Mesendoderm (in vitro differentiated cells): ENCODE measurements around the gene SCN8A.

ENCODE experiments used
- DNase-seq: peaks from one replicate; pipeline ENCODE4 v3.0.0; 2013
- H2AK5ac ChIP-seq: 2 replicates; pipeline ENCODE4 v1.6.1; 2013; ENCODE audit warnings: low read length, inconsistent platforms
- H2BK120ac ChIP-seq: 2 replicates; pipeline ENCODE4 v1.6.1; 2013; ENCODE audit warnings: low read depth, mild to moderate bottlenecking, low read length, moderate library complexity, mixed read lengths
- H2BK15ac ChIP-seq: replicated peaks from 2 replicates; pipeline ENCODE4 v1.6.1; 2013; ENCODE audit warnings: low read depth, mild to moderate bottlenecking, moderate library complexity
- H2BK5ac ChIP-seq: 2 replicates; pipeline ENCODE4 v1.6.1; 2013; ENCODE audit warnings: low read length, inconsistent platforms
- H3K18ac ChIP-seq: 2 replicates; pipeline ENCODE4 v1.6.1; 2013; ENCODE audit warnings: mild to moderate bottlenecking, low read length, mixed read lengths
- H3K23ac ChIP-seq: one replicate; pipeline ENCODE4 v1.6.1; 2013; ENCODE audit warnings: low read length
- H3K27ac ChIP-seq: 2 replicates; pipeline ENCODE4 v1.5.1; 2013; ENCODE audit warnings: low read depth, mild to moderate bottlenecking, inconsistent platforms, low read length, moderate library complexity
- H3K27me3 ChIP-seq: 2 replicates; pipeline ENCODE4 v1.6.1; 2013; ENCODE audit warnings: low read length, control low read depth, mild to moderate bottlenecking, inconsistent platforms; ENCODE audit not compliant: insufficient read depth, poor library complexity
- H3K36me3 ChIP-seq: 2 replicates; pipeline ENCODE4 v1.6.1; 2013; ENCODE audit warnings: low read length, inconsistent platforms; ENCODE audit not compliant: control insufficient read depth, insufficient read depth
- H3K4ac ChIP-seq: one replicate; pipeline ENCODE4 v1.6.1; 2013; ENCODE audit warnings: low read depth, mild to moderate bottlenecking, low read length, moderate library complexity
- H3K4me1 ChIP-seq: 2 replicates; pipeline ENCODE4 v1.6.1; 2013; ENCODE audit warnings: low read depth, low read length, inconsistent platforms; ENCODE audit not compliant: control insufficient read depth
- H3K4me2 ChIP-seq: 2 replicates; pipeline ENCODE4 v1.6.1; 2013; ENCODE audit warnings: low read length
- H3K4me3 ChIP-seq: 2 replicates; pipeline ENCODE4 v1.5.1; 2013; ENCODE audit warnings: mild to moderate bottlenecking, low read length
- H3K56ac ChIP-seq: one replicate; pipeline ENCODE4 v1.6.1; 2013; ENCODE audit warnings: low read length
- H3K79me1 ChIP-seq: 2 replicates; pipeline ENCODE4 v1.6.1; 2013; ENCODE audit warnings: low read length, inconsistent platforms
- H3K79me2 ChIP-seq: 2 replicates; pipeline ENCODE4 v1.6.1; 2013; ENCODE audit warnings: mild to moderate bottlenecking, low read length; ENCODE audit not compliant: control insufficient read depth, insufficient read depth
- H3K9ac ChIP-seq: 2 replicates; pipeline ENCODE4 v1.6.1; 2013; ENCODE audit warnings: low read length, inconsistent platforms
- H4K5ac ChIP-seq: one replicate; pipeline ENCODE4 v1.6.1; 2013; ENCODE audit warnings: low read length
- H4K8ac ChIP-seq: one replicate; pipeline ENCODE4 v1.6.1; 2013; ENCODE audit warnings: low read depth, mild to moderate bottlenecking, control low read depth, low read length, moderate library complexity
- WGBS: extraction: QIAGEN DNeasy Blood & Tissue Kit; methylation state at CpG from one replicate; pipeline ENCODE4 v1.1.7; 2013; ENCODE audit warnings: low lambda C conversion rate, missing lambda C conversion rate; ENCODE audit not compliant: insufficient coverage; ENCODE audit errors: extremely low coverage; 5-methylcytosine and 5-hydroxymethylcytosine counted together

SCN8A gene

DNA sequence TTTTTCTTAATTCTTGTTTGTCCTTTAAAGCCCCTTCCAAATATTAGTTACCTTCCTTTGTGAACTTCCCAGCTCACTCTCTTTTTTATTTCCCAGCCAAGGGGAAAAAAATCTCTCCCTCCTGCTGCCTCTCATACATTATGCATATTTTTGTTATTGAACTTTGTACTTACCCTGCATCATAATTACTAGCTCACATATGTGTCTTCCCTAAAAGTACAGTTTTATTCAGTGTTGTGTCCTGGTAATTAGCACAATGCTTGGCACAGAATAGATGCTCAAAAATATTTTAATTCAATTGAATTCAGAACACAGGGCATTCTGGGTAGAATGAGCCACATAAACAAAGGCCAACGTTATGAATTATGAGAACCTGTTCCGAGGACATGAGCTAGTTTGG is 91.9 kb downstream of the SCN8A start:
- Histone ChIP-seq H3K36me3 (no peaks in the 10 kb centered on the region), H3K9ac (no peak overlapping the region), H2BK15ac (no peak overlapping the region), H4K5ac (no peak overlapping the region), H3K27ac (no peak overlapping the region), H3K4me2 (no peak overlapping the region), H3K18ac (no peak overlapping the region), H3K4ac (no peak overlapping the region), H3K4me3 (no peak overlapping the region), H3K4me1 (peaks cover 1% of the 10 kb centered on the region), H3K79me1 (no peaks in the 10 kb centered on the region), H3K79me2 (no peaks in the 10 kb centered on the region), H2AK5ac (no peak overlapping the region), H2BK5ac (no peak overlapping the region), H3K56ac (no peak overlapping the region), H3K27me3 (no peaks in the 10 kb centered on the region), H3K23ac (no peak overlapping the region), H4K8ac (no peak overlapping the region), H2BK120ac (no peak overlapping the region)
- no CpG with 5 or more reads among the region's 2 CpGs for WGBS
- no peak for DNase-seq

DNA sequence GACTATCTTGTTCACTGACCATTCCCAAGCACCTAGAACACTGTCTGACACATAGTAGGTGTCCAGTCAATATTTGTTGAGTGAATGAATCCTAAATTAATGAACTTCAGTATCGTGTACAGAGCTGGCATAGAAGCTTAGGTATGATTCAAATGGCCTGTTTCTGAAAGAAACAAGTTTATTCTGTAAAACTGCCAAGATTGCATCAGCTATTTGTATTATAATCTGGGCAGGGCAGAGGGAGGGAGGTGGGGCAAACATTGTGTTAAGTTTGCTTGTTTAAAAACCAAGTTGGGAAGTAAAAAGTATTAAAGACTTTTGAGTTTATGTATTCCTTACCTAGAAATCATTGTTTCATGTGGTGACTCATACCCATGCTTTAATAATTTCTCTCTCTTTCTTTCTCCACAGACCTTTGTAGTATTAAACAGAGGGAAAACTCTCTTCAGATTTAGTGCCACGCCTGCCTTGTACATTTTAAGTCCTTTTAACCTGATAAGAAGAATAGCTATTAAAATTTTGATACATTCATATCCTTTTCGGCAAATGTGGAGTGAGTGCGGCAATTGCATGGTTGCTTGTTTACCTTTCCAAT is 92.8 kb downstream of the SCN8A start:
- no CpG with 5 or more reads among the region's 4 CpGs for WGBS

DNA sequence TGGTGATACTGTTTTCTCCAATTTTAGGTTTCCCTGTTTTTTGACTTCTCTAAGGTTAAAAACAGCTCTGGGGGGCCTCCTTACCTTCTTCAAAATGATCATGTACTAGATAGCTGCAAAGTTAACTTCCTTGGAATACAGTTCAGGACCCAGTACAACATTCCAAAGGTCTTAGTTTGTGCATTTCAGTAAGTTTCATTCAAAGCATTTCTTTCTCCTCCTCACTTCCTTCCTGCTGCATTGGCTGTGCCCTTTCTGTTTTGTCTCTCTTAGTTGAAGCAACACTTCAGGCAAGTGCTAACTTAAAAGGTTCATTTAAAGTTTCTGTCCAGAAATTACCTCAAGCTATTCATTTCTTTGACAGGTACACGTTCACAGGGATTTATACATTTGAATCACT is 95.7 kb downstream of the SCN8A start:
- H3K27ac ChIP-seq, result no peak overlapping the region
- no CpG with 5 or more reads among the region's 1 CpG for WGBS

More for the DNA sequence above, 92.8 kb downstream of the SCN8A start:
- H3K4me1 ChIP-seq, result peaks cover 1% of the 10 kb centered on the region
- no peak overlapping the region for H2BK120ac ChIP-seq
- H2AK5ac ChIP-seq, result no peak overlapping the region
- no peaks in the 10 kb centered on the region for H3K79me2 ChIP-seq
- no peaks in the 10 kb centered on the region for H3K79me1 ChIP-seq
- H3K18ac ChIP-seq, result no peak overlapping the region
- DNase-seq, result no peak
- H4K8ac ChIP-seq, result no peak overlapping the region
- no peak overlapping the region for H4K5ac ChIP-seq
- H3K27ac ChIP-seq, result no peak overlapping the region
- H3K36me3 ChIP-seq, result no peaks in the 10 kb centered on the region
- H3K56ac ChIP-seq, result no peak overlapping the region
- H3K9ac ChIP-seq, result no peak overlapping the region
- no peak overlapping the region for H2BK15ac ChIP-seq
- no peak overlapping the region for H3K23ac ChIP-seq
- H3K4me3 ChIP-seq, result no peak overlapping the region
- H3K4me2 ChIP-seq, result no peak overlapping the region
- H3K27me3 ChIP-seq, result no peaks in the 10 kb centered on the region
- H3K4ac ChIP-seq, result no peak overlapping the region
- no peak overlapping the region for H2BK5ac ChIP-seq

GRCh38 chr12:51687177-51687576 is 96.1 kb downstream of the SCN8A start:
- Histone ChIP-seq H4K5ac (no peak overlapping the region), H3K4me3 (no peak overlapping the region), H3K79me1 (no peaks in the 10 kb centered on the region), H3K36me3 (no peaks in the 10 kb centered on the region), H4K8ac (no peak overlapping the region), H3K27ac (no peak overlapping the region), H3K56ac (no peak overlapping the region), H3K18ac (no peak overlapping the region), H2BK120ac (no peak overlapping the region), H2BK15ac (no peak overlapping the region), H3K79me2 (no peaks in the 10 kb centered on the region), H2BK5ac (no peak overlapping the region), H2AK5ac (no peak overlapping the region), H3K9ac (no peak overlapping the region), H3K23ac (no peak overlapping the region), H3K4me2 (no peak overlapping the region), H3K27me3 (no peaks in the 10 kb centered on the region), H3K4ac (no peak overlapping the region), H3K4me1 (peaks cover 1% of the 10 kb centered on the region)
- no CpG with 5 or more reads among the region's 5 CpGs for WGBS
- no peak for DNase-seq

More for the DNA sequence above, 95.7 kb downstream of the SCN8A start:
- no peak overlapping the region for H2AK5ac ChIP-seq
- H2BK5ac ChIP-seq, result no peak overlapping the region
- H3K79me2 ChIP-seq, result no peaks in the 10 kb centered on the region
- no peak overlapping the region for H4K5ac ChIP-seq
- no peaks in the 10 kb centered on the region for H3K36me3 ChIP-seq
- H4K8ac ChIP-seq, result no peak overlapping the region
- no peak overlapping the region for H3K4ac ChIP-seq
- no peak overlapping the region for H3K9ac ChIP-seq
- H3K56ac ChIP-seq, result no peak overlapping the region
- H3K23ac ChIP-seq, result no peak overlapping the region
- DNase-seq, result no peak
- H2BK120ac ChIP-seq, result no peak overlapping the region
- no peak overlapping the region for H3K4me3 ChIP-seq
- no peak overlapping the region for H3K4me2 ChIP-seq
- no peak overlapping the region for H2BK15ac ChIP-seq
- H3K4me1 ChIP-seq, result peaks cover 1% of the 10 kb centered on the region
- no peak overlapping the region for H3K18ac ChIP-seq
- no peaks in the 10 kb centered on the region for H3K79me1 ChIP-seq
- H3K27me3 ChIP-seq, result no peaks in the 10 kb centered on the region

GRCh38 chr12:51687614-51688013 is 96.6 kb downstream of the SCN8A start:
- Histone ChIP-seq H3K27me3 (no peaks in the 10 kb centered on the region), H3K79me1 (no peaks in the 10 kb centered on the region), H2BK15ac (no peak overlapping the region), H3K18ac (no peak overlapping the region), H3K23ac (no peak overlapping the region), H4K5ac (no peak overlapping the region), H3K56ac (no peak overlapping the region), H3K36me3 (no peaks in the 10 kb centered on the region), H3K79me2 (no peaks in the 10 kb centered on the region), H2AK5ac (no peak overlapping the region), H3K9ac (no peak overlapping the region), H2BK120ac (no peak overlapping the region), H3K4me1 (peaks cover 1% of the 10 kb centered on the region), H4K8ac (no peak overlapping the region), H3K27ac (no peak overlapping the region), H3K4ac (no peak overlapping the region), H3K4me3 (no peak overlapping the region), H3K4me2 (no peak overlapping the region), H2BK5ac (no peak overlapping the region)
- DNase-seq, result no peak
- 100% methylated on average over 1 of the region's 3 CpGs for WGBS

DNA sequence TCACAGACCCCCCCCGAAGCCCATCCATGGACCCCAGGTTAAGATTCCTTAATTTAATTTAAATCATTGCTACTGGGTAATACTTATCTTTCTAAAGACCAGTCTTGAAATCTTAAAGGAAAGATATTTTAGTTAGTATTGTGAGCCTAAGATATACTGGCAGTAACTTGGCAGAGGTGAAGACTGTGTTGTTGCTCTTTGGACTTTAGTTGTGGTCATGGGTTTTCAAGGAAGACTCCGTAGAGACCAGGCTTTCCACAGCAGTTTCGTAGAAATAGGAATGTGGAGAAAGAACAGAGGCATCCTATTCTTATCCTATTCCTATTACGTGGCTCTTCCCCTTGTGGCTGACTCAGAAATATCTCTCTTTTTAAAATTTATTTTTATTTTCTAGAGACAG is 99.0 kb downstream of the SCN8A start:
- Histone ChIP-seq H3K18ac (no peak overlapping the region), H3K56ac (no peak overlapping the region), H2AK5ac (no peak overlapping the region), H3K79me2 (no peaks in the 10 kb centered on the region), H3K27me3 (no peaks in the 10 kb centered on the region), H3K36me3 (no peaks in the 10 kb centered on the region), H3K4me1 (peaks cover 1% of the 10 kb centered on the region), H4K5ac (no peak overlapping the region), H2BK5ac (no peak overlapping the region), H2BK15ac (no peak overlapping the region), H3K79me1 (no peaks in the 10 kb centered on the region), H3K4ac (no peak overlapping the region), H4K8ac (no peak overlapping the region), H3K9ac (no peak overlapping the region), H3K4me2 (no peak overlapping the region), H3K27ac (no peak overlapping the region), H2BK120ac (no peak overlapping the region), H3K4me3 (no peak overlapping the region), H3K23ac (no peak overlapping the region)
- WGBS, result no CpG with 5 or more reads among the region's 4 CpGs
- no peak for DNase-seq
